GM19035 (cell line): ENCODE data around the gene RMND1.

ENCODE experiments used
- ATAC-seq: cut with Tn5 transposase; IDR thresholded peaks from one replicate; pipeline ENCODE4 v1.9.1; 2021; ENCODE audit not compliant: unreplicated experiment

RMND1 gene

DNA sequence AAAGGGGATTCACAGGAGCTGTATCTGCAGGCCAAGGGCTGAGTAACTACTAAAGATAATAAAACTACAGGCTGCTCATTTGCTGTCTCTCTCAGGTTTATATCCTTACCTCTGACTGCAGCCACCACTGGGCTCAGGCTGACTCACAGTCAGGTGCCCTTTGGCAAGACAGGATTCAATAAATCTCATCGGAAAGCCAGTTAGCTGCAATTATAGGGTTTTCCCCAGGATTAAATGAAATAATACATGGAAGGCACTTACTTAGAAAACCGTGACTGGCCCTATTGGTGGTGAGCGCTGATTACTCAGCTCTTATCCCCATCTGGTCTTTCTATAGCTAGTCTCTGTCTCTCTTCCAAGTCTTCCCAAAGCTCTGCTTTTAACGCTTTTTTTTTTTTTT lies 26.4 kb downstream of the RMND1 start:
- ATAC-seq, result no peak

DNA sequence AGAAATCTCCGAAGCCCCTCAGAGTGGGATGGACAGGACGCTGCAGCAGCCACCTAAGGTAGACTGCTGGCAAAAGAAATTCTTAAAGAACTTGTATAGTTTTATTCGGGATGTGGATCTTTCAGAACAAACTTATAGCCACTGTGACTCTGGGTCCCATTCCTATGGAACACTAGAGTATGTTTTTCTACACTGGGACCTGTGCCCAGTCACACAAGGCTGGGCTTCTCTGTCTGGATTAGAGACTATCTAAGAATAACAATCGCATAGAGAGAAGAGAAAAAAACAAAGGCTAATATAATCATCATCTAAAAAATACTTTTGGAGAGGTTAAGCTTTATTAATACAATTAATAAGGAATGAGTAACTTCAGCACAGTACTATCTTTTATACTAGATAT lies 28.9 kb downstream of the RMND1 start:
- ATAC-seq, result no peak

DNA sequence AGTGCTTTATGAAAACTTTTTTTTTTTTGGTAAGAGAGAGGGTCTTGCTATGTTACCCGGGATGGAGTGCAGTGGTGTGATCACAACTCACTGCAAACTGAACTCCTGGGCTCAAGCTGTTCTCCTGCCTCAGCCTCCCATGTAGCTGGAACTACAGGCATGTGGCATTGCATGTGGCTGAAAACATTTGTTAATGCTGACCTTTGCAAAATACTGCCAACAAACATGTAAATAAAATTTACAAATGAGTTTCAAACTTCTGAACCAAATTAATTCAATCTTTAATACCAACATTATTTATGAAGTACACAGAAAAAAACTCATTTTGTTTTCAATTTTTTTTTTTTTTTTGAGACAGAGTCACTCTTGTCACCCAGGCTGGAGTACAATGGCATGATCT lies 34.4 kb downstream of the RMND1 start:
- no peak for ATAC-seq

- no peak for ATAC-seq
These were observed 37.2 kb downstream of the RMND1 start for GRCh38 chr6:151414641-151415260.

DNA sequence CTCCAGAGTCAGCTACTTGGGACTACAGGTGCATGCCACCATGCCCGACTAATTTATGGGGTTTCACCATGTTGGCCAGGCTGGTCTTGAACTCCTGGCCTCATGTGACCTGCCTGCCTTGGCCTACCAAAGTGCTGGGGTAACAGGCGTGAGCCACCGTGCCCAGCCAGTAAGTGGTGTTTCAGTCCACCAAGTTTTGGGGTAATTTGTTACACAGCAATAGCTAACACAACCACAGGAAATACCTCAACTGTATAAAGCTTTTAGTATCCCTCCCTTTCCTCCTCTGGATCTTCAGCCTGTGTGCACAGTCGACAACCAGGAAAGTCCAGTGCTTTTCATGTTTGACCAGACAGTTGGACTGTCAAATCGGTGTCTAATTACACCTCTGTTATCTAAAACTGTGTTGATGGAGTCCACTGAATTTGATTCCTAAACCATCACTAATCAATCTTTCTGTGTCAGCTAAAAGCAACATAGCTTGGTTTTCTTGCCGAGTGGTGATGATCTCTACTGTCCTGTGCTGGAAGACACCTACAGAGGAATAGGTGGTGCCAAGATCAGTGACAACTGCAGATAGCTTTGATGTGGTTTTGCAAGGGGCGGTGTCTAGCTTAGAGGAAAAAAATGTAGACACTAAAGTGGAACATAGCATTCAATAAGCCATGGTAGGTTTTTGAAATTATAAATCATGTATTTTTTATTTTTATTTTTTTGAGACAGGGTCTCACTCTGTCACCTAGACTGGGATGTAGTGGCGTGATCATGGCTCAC lies 38.4 kb downstream of the RMND1 start:
- no peak for ATAC-seq

DNA sequence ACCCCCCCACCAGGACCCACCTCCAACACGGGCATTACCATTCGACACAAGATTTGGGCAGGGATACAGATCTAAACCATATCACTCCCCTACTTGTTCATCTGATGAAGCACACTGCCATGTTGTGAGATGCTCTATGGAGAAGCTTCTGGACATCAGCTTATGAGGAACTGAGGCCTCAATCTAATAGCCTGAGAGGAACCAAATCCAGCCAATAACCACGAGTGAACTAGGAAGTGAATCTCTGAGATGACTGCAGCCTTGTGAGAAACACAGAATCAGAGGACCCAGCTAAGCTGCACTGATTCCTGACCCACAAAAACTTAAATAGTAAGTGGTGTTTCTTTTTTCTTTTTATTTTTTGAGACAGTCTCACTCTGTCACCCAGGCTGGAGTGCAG lies 39.0 kb downstream of the RMND1 start:
- no peak for ATAC-seq

GRCh38 chr6:151409679-151410078 lies 42.2 kb downstream of the RMND1 start:
- ATAC-seq, result no peak

DNA sequence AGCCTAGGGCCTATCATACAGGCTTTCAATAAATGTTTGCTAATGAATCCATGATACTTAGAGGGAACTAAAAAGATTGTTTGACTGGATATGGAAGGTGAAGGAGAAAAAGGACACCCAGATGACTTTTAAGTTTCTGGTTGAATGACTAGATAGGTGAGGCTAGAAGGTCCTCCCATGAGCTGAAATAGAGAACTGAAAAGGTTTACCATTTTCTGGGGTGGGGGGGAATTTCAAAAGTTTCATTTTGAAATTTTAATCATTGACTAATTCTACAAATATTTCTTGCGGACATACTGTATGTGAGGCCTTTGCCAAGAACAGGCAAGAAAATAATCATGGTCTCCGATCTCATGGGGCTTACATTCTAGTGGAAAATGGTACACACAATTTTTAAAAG lies 42.7 kb downstream of the RMND1 start:
- ATAC-seq, result no peak

DNA sequence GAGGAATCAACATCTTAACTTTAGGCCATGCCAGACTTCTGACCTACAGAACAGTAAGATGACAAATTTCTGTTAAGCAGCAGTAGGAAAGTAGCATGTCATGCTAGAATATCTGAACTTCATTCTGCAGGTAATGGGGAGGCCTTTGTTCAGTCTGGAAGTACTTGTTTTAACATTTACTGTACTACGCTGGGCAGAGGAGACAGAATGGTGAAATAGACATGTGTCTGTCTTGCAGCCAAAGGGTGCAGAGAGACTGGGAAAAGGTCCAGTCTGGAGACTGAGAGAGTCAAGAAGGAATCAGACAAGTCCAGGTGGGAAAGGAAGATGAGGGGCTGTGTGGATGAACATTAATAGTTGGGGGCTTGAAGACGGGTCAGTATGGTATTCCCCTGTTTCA lies 43.1 kb downstream of the RMND1 start:
- no peak for ATAC-seq

GRCh38 chr6:151403919-151404308 lies 48.0 kb downstream of the RMND1 start:
- ATAC-seq, result no peak

GRCh38 chr6:151402228-151402627 lies 49.7 kb downstream of the RMND1 start:
- ATAC-seq, result no peak

- no peak for ATAC-seq
These were observed 51.5 kb downstream of the RMND1 start for GRCh38 chr6:151400473-151400872.

GRCh38 chr6:151399679-151400078 lies 52.2 kb downstream of the RMND1 start:
- ATAC-seq, result no peak

- ATAC-seq, result no peak
These were observed 58.5 kb downstream of the RMND1 start for GRCh38 chr6:151393410-151393809.

DNA sequence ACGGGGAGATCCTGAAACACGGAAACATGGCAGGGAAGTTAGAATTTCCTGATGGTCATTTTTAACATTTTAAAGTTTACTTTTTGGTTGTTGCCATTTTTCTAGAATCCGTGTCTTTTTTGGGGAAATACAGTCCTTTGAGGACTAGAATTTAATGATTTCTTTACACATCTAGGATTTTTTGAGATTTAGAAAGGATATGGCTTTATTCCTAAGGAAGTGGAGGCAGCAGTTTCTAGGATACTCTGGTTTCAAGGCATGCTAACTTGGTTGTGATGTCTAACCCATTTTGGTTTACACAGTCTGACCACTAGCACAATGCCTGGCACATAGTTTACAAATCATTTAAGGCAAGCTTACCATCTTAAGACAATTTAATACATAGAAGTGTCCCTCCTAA lies 59.5 kb downstream of the RMND1 start:
- ATAC-seq, result no peak

GRCh38 chr6:151391471-151392413 lies 60.2 kb downstream of the RMND1 start, which contains the start of gene ZBTB2:
Gene ZBTB2, minus strand, starts transcription at chr6:151391559. Its CDS starts 17,922 bp downstream, at chr6:151373637.
- peak; percentile 9 for ATAC-seq

DNA sequence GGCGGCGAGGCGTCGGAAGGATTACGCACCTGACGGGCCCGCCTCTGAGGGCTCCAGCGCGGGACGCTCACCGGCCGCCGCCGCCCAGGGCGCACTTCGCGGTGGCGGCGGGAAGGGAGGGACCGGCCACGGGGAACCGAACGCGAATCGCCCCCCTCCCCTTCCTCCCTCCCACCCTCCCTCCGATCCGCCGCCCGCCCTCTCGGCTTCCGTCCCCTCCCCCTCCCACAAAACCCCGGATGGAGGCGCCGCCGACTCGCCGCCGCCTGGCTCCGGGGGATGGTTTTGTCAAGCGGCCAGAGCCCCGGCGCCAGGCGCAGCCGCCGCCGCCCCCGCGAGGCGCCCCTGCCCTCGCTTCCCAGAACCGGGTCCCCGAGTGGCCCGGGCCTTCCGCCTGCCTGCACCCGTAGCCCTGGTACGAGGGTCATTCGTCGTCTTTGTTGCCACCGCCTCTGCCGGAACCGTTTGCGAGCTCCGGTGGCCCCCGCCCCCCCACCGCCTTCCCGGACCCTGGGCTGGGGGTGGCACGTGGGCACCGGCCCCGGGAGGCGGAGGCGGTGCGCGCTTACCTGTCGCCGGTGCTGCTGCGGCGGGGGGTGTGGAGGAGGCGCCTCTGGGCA lies 61.0 kb downstream of the RMND1 start:
- ATAC-seq, result peak; percentile 23

- peak; percentile 71 for ATAC-seq
These were observed 61.6 kb downstream of the RMND1 start for GRCh38 chr6:151390276-151390850.

DNA sequence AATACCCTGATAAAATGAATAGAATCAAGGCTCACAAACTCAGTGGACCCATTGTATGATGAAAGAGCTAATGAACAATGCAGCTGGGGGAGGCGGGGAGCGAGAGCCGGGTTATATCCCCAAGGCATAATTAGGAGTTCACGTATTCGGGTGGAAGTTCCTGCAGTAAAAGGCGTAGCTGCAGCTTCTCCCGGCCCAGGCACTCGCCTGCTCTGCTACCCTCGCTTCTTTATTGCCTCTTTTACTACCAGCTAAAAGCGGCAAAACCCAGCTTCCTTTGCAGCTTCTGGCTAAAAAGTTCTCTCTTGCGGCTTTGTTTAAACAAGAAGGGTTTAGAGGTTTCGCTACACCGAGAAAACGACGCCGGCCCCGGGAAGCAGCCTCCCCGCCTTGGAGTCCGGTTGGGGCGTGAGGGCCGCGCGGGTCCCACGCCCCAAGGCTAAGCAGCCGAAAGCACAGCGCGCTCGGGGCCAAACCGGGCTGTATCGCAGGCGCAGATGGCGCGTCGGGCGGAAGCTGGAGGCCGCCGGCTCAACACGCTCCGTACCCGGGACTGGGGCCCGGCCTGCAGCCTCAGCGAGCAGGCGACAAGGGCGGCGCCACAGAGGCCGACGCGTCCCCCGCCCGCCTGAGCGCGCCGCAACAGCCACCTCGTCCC lies 62.2 kb downstream of the RMND1 start:
- ATAC-seq, result peak; percentile 57

GRCh38 chr6:151388997-151389617 lies 62.8 kb downstream of the RMND1 start:
- ATAC-seq, result no peak
